GM18909 (cell line): Measurements from ENCODE around the gene GTPBP4.
A peak's percentile ranks its signal among the peaks of the same experiment; 100 is the strongest.

Experiments used
- ATAC-seq: cut with Tn5 transposase; IDR thresholded peaks from one replicate; pipeline ENCODE4 v1.9.1; 2021; ENCODE audit warnings: mild to moderate bottlenecking; ENCODE audit not compliant: unreplicated experiment, poor library complexity

Gene GTPBP4

DNA sequence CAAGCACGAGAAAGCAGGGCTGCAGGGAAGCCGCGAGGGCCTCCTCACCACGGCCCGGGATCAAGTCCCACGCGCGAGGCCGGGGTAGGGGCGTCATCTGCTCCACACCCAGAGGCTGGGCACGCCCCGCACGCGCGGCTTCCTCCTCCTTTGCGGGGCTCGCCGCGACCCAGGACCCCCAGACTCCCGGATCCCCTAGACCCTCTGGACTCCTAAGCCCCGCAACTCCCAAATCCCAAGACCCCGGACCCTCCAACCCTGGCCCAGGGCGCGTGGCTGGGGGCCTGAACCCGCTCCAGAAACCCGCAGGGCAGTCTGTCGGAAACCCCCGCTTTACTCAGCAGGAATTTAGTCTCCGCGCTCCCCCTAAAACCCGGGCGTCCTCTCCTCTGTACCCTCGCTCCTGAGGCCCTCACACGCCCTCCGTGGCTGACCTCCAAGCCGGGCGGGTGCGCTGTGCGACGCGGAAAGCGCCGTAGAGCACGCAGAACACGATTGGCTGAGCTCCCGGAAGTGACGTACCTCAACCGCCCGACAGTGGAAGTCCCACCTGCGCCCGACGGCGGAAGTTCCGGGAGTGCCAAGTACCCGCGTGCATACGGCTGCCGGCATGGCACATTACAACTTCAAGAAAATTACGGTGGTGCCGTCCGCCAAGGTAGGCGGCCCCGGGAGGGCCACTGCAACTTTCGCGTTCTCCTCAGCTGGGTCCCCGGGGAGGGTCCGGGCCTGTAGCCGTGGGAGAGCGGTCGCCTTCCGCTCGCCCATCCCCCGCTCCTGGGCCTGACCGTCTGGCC is at the start of gene GTPBP4:
Gene GTPBP4 (plus strand): TSS at position 565 of the 797 bp plus-strand sequence. CDS start 46 bp downstream, at position 611.
- peak; percentile 96 for ATAC-seq

DNA sequence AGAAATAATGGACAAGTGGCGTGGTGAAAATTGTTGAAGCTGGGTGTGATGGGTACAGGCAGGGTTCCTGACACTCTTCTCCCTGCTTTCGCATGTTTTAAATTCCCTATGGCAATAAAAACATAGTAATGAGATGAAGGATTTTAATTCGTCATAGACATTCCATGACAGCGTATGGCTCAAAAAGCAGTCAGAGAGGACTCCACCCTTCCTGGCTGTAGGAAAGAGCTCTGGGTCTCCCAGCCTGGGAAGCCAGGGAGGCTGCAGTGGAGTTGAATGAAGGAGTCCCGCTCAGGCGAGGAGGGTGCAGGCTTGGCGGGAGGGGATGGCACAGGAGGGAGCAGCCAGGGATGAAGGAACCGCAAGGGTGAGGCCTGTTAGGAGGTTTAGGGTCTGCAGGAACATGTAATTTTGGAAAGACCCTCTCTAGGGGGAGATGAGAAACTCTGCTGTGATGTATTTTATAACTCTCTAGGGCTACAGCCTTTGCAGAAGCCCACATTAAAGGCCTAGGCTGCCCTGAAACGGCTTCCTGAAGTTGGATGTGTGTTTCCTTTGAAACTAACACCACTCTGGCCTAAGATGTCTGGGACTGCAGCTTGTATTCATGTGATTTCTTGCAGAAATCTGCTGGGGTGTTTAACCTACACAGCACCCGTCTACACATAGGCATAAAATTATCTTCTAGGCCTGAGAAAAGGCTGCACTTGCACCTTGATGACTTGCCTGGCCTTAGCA is 49.1 kb upstream of the GTPBP4 start:
- no peak for ATAC-seq

DNA sequence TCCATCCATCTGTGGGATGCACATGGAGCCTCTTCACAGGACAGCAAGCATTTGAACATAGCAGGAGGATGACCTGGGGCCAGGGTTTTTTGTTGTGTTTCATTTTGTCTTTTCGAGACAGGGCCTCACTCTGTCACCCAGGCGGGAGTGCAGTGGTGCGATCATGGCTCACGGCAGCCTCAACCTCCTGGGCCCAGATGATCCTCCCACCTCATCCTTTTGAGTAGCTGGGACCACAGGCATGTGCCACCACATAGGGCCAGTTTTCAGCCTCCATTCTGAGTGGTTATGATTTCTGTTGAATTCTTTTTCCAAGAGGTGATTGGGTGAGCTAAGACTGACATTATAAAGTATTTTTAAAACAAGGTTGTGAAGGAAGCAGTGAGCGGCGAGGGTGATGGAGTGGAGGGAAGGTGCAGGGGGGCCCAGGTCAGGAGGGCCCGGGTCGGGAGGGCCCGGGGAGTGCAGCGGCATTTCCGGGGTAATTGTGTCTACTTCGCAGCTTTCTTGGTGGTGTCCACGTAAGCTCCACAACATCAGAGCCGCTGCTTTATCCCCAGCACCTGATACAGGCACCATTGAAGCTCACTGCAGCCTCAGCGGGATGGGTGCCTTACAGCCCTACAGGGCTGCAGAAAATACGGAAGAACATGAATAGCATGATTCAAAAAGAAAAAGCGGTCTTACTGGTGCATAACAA is 44.8 kb upstream of the GTPBP4 start:
- ATAC-seq, result peak; percentile 64

GRCh38 chr10:944034-944831 is 44.0 kb upstream of the GTPBP4 start:
- peak; percentile 35 for ATAC-seq

- ATAC-seq, result no peak
Observed at GRCh38 chr10:945778-946177, 42.5 kb upstream of the GTPBP4 start.

- ATAC-seq, result no peak
Observed at GRCh38 chr10:947051-947450, 41.2 kb upstream of the GTPBP4 start.

DNA sequence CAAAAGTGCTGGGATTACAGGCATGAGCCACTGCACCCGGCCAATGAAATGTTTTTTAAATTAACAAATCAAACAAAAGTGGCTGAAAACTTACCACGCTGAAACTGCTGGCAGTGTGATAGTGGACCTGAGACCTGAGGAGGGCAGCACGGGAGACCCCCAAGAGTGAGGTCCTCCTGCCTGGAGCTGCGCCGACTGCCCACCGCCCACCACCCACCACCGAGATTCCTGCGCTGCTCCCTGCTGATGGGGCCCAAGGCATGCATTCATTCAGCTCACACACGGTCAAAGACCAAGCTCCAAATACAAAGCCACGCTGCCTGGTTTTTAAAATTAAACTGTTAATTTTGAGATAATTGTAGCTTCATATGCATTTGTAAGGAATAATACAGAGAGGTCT is 40.4 kb upstream of the GTPBP4 start:
- no peak for ATAC-seq

- no peak for ATAC-seq
Observed at GRCh38 chr10:948347-948746, 39.9 kb upstream of the GTPBP4 start.

DNA sequence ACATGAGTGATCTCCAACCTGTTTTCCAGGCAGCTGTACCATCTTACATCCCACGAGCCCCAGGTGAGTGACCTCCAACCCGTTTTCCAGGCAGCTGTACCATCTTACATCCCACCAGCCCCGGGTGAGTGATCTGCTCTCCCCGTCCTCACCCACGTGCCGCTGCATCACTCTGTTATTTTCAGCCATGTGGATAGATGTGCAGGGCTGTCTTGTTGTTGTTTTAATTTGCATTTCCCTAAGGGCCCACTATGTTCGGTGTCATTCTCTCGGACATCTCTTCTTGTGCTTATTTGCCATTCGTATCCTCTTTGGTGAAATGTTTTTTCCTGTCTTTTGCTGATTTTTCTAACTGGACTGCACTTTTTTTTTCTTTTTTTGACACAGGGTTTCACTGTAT is 38.8 kb upstream of the GTPBP4 start:
- no peak for ATAC-seq

DNA sequence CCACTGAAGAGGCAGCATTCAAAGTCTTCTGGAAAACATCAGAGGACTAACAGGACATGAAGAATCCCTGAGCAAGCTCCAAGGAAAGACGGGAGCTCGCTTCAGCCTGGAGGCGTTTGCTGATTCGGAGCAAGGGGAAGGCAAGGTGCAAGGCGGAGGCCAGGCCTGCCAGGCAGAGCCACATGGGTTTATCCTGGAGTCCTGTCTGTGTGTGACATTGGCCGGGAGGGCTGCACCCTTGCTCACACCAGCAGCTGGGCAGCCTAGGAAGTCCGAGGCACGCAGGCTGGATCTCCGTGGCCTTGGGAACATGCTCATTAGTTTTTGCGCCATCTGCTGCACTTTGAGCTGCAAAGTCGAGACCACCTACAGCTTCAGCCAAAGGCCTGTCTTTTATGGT is 34.4 kb upstream of the GTPBP4 start:
- no peak for ATAC-seq

DNA sequence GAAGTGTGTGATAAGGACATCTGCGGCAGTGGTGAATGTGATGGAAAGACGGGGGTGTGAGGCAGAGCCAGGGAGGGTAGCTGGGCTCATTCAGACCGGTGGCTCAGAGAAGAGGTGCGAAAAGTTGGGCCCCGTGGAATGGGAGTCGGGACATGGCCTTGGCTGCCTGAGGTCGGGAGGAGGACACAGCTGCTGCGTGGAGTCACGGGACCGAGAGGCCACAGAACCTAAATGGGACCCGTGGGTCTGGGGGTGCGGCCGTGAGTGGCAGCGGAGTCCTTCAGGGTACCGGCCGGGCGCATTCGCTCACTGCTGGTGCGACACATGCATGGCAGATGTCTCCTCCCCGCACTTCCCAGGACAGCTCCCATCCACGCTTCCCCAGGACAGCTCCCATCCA is 33.8 kb upstream of the GTPBP4 start:
- no peak for ATAC-seq

- ATAC-seq, result no peak
Observed at GRCh38 chr10:955127-955819, 33.0 kb upstream of the GTPBP4 start.

DNA sequence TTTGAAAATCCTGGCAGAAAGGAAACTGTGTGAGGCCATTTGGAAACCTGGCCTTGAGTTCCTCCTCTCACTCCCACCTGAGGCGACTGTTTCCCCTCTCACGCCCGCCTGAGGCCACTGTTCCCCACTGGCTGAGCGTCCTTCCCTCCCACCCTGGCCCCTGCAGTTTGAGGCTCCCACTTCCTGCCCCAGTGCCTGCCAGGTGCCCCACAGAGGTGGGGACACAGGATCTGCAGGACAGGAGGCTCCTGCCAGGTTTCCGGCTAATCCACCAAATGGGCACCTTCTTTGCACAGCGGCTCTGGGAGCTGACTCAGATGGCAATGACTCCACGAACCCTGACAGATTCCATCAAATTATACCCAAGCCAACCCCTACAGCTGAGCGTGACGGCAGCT is 32.4 kb upstream of the GTPBP4 start:
- ATAC-seq, result no peak

GRCh38 chr10:958106-958505 is 30.1 kb upstream of the GTPBP4 start:
- no peak for ATAC-seq

DNA sequence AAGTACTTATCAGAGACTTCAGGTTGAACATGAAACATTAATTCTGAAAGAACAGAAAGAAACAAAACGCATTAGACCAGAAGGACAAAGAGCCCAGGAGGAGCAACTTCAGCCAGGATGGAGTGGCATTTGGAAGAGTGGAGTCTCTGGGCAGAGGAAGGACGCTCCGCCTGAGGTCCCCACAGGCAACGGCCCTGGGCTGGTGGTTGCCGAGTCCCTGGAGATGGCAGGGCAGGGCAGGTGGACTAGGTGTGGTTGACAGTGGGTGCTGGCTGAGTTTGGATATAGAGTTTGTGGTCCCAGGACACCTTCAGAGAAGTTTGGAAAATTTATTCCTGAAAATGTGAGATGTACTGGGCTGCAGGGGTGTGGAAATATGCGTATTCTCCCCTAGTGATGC is 29.4 kb upstream of the GTPBP4 start:
- no peak for ATAC-seq

GRCh38 chr10:962342-962741 is 25.9 kb upstream of the GTPBP4 start:
- ATAC-seq, result no peak

DNA sequence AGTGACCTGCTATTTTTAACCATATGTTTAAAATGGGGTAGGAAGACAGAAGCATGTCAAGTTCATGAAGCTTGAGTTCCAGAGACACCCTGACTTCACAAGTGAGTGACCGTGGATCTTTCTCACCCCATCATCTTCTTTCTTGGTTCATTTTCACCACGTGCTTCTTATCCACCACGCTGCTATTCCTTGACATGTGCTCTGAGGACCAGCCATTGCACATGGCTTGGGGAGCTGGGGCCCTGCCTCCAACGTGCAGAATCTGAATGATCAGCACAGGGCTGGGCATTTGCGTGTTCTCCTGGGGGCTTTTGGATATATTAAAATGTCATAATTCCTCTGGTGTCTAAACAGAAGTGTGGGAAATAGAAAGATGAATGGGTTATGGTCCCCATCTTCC is 25.0 kb upstream of the GTPBP4 start:
- ATAC-seq, result no peak

DNA sequence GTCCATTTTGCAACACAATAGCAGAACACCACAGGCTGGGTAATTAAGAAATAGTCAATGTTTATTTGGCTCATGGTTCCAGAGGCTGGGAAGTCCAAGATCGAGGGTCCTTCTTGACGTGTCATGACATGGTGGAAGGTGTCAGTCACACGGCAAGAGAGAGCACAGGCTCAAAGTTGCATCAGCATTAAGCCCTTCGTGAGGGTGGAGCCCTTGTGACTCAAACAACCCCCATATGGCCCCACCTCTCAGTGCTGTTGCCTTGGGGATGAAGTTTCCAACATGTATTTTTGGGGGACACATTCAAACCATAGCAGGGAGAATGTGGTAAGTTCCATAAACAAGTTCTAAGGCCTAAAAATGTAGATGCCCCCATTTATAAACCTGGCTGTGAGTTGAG is 24.6 kb upstream of the GTPBP4 start:
- no peak for ATAC-seq

DNA sequence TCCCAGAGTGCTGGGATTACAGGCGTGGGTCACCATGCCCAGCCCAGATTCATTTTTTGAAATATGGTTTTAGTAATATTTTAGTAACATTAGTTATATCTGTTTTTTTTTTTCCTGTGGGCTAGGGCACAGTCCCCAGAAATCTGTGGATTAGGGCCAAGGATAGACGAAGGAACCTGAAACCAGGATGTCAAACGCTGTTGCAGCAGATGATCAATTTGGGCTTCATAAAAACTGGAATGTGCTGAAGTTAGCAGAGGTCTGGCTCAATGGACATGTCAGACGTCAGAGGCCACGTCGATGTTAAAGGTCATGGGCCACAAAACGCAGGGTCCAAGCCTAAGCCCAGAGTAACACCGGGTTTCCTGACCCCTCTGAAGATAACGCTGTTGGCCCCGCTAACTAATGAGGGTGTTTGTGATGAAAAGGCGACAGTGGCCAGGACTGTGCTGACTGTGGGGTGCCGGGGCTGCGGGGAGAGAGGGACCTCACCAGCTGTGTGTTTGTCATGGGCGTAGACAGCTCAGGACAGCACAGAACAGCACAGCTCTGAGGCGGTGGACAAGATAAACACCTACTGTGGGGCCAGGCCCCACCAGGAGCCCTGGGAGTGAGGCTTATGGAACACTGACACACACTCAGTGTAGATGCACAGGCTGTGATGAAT is 23.8 kb upstream of the GTPBP4 start:
- no peak for ATAC-seq
